Body of pancreas (tissue), 4 donors: ENCODE results near the gene ZNF30.

Experiments used
- POLR2A ChIP-seq, 3 donors: fragments of 450-650 bp; IDR thresholded peaks; one replicate each; pipeline ENCODE4 v1.6.1; 2016; ENCODE audit warnings: antibody characterized with exemption in 3 of 3, mild to moderate bottlenecking in 2 of 3
- TF ChIP-seq, protein P1 (sequence below), 7 experiments: fragments of 450-650 bp in 4 of 7; fragments of 200-600 bp in 3 of 7; sonication (generic) in 3 of 7; IDR thresholded peaks; one replicate each; pipeline ENCODE4 v1.5.1; 2016 to 2019; ENCODE audit warnings: antibody characterized with exemption in 7 of 7

DNA sequence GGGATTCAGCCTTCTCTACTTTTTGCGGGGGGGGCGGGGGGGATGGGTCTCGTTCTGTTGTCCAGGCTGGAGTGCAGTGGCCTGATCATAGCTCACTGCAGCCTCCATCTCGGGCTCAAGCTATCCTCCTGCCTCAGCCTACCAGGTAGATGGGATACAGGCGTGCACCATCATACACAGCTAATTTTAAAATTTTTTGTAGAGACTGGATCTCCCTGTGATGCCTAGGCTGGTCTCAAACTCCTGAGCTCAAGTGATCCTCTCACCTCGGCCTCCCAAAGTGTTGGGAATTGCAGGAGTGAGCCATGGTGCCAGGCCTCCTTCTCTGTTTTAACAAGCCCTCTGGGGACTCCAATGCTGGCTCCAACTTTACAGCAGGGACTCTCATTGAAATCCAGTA is 37.9 kb downstream of the ZNF30 start:
- TF ChIP-seq, protein P1, sequence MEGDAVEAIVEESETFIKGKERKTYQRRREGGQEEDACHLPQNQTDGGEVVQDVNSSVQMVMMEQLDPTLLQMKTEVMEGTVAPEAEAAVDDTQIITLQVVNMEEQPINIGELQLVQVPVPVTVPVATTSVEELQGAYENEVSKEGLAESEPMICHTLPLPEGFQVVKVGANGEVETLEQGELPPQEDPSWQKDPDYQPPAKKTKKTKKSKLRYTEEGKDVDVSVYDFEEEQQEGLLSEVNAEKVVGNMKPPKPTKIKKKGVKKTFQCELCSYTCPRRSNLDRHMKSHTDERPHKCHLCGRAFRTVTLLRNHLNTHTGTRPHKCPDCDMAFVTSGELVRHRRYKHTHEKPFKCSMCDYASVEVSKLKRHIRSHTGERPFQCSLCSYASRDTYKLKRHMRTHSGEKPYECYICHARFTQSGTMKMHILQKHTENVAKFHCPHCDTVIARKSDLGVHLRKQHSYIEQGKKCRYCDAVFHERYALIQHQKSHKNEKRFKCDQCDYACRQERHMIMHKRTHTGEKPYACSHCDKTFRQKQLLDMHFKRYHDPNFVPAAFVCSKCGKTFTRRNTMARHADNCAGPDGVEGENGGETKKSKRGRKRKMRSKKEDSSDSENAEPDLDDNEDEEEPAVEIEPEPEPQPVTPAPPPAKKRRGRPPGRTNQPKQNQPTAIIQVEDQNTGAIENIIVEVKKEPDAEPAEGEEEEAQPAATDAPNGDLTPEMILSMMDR (IDR thresholded peaks at IDR 0.05) = no peak
- no peak for TF ChIP-seq POLR2A (IDR thresholded peaks at IDR 0.05)
